HL-60 (cell line): ENCODE results near the gene ANKRD6.

ENCODE experiments used
- TF ChIP-seq, protein P1 (sequence below): IDR thresholded peaks from one replicate; pipeline ENCODE4 v1.5.1; 2011; ENCODE audit warnings: low read length, control low read depth, inconsistent platforms; ENCODE audit not compliant: insufficient read depth
- TF ChIP-seq, protein P2 (sequence below): IDR thresholded peaks from 2 replicates; pipeline ENCODE4 v1.6.1; 2012; ENCODE audit warnings: low read depth; ENCODE audit not compliant: insufficient replicate concordance

DNA sequence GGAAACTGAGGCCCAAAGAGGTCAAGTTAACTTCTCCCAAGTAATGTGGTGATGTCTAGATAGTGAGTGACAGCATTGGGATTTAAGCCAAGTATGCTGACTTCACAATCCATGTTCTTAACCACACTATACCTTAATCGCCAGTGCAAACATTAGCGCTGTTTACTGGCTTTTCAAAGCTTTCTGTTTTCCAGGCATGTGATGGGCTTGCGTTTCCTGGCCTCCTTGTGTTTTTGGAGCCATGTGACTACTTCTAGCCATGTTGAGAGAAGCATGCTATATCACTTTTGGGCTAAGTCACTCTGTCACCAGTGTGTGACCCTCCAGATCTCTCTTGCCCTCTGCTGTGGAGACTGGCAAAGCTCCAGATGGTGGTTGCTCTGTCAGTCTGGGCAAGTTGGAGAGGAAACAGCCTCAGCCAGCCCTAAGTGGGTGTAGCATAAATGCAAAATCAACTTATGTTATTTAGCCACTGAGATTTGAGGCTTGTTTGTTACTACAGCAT lies 76.9 kb downstream of the ANKRD6 start:
- TF ChIP-seq, protein P1, sequence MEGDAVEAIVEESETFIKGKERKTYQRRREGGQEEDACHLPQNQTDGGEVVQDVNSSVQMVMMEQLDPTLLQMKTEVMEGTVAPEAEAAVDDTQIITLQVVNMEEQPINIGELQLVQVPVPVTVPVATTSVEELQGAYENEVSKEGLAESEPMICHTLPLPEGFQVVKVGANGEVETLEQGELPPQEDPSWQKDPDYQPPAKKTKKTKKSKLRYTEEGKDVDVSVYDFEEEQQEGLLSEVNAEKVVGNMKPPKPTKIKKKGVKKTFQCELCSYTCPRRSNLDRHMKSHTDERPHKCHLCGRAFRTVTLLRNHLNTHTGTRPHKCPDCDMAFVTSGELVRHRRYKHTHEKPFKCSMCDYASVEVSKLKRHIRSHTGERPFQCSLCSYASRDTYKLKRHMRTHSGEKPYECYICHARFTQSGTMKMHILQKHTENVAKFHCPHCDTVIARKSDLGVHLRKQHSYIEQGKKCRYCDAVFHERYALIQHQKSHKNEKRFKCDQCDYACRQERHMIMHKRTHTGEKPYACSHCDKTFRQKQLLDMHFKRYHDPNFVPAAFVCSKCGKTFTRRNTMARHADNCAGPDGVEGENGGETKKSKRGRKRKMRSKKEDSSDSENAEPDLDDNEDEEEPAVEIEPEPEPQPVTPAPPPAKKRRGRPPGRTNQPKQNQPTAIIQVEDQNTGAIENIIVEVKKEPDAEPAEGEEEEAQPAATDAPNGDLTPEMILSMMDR, result no peak
- TF ChIP-seq, protein P2, sequence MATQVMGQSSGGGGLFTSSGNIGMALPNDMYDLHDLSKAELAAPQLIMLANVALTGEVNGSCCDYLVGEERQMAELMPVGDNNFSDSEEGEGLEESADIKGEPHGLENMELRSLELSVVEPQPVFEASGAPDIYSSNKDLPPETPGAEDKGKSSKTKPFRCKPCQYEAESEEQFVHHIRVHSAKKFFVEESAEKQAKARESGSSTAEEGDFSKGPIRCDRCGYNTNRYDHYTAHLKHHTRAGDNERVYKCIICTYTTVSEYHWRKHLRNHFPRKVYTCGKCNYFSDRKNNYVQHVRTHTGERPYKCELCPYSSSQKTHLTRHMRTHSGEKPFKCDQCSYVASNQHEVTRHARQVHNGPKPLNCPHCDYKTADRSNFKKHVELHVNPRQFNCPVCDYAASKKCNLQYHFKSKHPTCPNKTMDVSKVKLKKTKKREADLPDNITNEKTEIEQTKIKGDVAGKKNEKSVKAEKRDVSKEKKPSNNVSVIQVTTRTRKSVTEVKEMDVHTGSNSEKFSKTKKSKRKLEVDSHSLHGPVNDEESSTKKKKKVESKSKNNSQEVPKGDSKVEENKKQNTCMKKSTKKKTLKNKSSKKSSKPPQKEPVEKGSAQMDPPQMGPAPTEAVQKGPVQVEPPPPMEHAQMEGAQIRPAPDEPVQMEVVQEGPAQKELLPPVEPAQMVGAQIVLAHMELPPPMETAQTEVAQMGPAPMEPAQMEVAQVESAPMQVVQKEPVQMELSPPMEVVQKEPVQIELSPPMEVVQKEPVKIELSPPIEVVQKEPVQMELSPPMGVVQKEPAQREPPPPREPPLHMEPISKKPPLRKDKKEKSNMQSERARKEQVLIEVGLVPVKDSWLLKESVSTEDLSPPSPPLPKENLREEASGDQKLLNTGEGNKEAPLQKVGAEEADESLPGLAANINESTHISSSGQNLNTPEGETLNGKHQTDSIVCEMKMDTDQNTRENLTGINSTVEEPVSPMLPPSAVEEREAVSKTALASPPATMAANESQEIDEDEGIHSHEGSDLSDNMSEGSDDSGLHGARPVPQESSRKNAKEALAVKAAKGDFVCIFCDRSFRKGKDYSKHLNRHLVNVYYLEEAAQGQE, result no peak
